GM12878 (cell line): ENCODE results near the gene RCC2.

Experiments
- EZH2 ChIP-seq: IDR thresholded peaks from 2 replicates; pipeline ENCODE4 v1.6.1; 2012; ENCODE audit warnings: low read depth, mild to moderate bottlenecking, control low read depth, inconsistent platforms, low read length, borderline replicate concordance; ENCODE audit not compliant: control insufficient read depth
- MTA3 ChIP-seq: IDR thresholded peaks from 2 replicates; pipeline ENCODE4 v1.6.1; 2012; ENCODE audit warnings: low read length, inconsistent platforms, borderline replicate concordance
- POLR2A ChIP-seq: IDR thresholded peaks from 2 replicates; pipeline ENCODE4 v1.6.1; 2011; ENCODE audit warnings: low read depth, mild to moderate bottlenecking, low read length
- POU2F2 ChIP-seq: IDR thresholded peaks from 3 replicates; pipeline ENCODE4 v1.6.1; 2011; ENCODE audit warnings: low read depth, mild to moderate bottlenecking, low read length, borderline replicate concordance
- TF ChIP-seq, protein P1 (sequence below), 3 experiments: IDR thresholded peaks in 2 of 3; conservative IDR thresholded peaks in 1 of 3; 2 replicates each; pipeline ENCODE4 v1.5.1; 2011; ENCODE audit warnings: low read depth in 3 of 3, low read length in 3 of 3, mild to moderate bottlenecking in 3 of 3, control low read depth in 2 of 3, moderate library complexity in 2 of 3, inconsistent platforms in 1 of 3, mixed read lengths in 1 of 3; ENCODE audit not compliant: control insufficient read depth in 2 of 3, insufficient read depth in 1 of 3; ENCODE audit errors: extremely low read depth in 1 of 3

DNA sequence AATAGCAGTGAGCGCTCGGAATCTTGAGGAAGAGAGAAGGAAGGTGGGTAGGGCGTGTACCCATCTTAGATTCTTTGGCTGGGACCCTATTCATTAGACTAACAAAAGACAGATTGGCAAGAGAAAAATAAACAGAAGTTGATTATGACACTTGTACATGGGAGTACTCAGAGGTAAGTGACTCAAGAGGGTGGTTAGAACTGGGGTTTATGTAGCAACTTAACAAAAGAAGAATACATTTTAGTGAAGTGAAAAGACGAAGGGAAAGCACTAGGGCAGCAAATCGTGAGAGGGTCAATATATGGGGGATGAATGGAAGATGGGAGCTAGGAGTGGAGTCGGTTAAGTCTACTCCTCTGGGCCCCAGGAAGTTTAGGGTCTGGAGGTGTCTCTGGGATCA is 25.8 kb upstream of the RCC2 start:
- no peak for TF ChIP-seq MTA3
- no peak for TF ChIP-seq EZH2
- no peak for TF ChIP-seq POU2F2
- TF ChIP-seq, protein P1, sequence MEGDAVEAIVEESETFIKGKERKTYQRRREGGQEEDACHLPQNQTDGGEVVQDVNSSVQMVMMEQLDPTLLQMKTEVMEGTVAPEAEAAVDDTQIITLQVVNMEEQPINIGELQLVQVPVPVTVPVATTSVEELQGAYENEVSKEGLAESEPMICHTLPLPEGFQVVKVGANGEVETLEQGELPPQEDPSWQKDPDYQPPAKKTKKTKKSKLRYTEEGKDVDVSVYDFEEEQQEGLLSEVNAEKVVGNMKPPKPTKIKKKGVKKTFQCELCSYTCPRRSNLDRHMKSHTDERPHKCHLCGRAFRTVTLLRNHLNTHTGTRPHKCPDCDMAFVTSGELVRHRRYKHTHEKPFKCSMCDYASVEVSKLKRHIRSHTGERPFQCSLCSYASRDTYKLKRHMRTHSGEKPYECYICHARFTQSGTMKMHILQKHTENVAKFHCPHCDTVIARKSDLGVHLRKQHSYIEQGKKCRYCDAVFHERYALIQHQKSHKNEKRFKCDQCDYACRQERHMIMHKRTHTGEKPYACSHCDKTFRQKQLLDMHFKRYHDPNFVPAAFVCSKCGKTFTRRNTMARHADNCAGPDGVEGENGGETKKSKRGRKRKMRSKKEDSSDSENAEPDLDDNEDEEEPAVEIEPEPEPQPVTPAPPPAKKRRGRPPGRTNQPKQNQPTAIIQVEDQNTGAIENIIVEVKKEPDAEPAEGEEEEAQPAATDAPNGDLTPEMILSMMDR (IDR thresholded peaks at IDR 0.05 in 2 of 3, conservative IDR thresholded peaks at IDR 0.05 in 1 of 3; ENCODE audit: control insufficient read depth in 2 of 3, extremely low read depth in 1 of 3, insufficient read depth in 1 of 3, low read depth in 3 of 3, low read length in 3 of 3), result no peak
- TF ChIP-seq POLR2A, result no peak
